K562 (cell line): ENCODE data around the gene CACNA1A.

Source experiments
- CTCF ChIP-seq, 3 experiments: IDR thresholded peaks in 2 of 3; conservative IDR thresholded peaks in 1 of 3; 2 replicates each; pipeline ENCODE4 v1.5.1; 2011 to 2012; ENCODE audit warnings: low read length in 3 of 3, mild to moderate bottlenecking in 3 of 3, control low read depth in 2 of 3, improper control_type of control experiment in 1 of 3, inconsistent platforms in 1 of 3, low read depth in 1 of 3, mixed read lengths in 1 of 3, moderate library complexity in 1 of 3; ENCODE audit not compliant: insufficient read depth in 2 of 3
- FOXJ3 ChIP-seq: sonication (generic); formaldehyde crosslinking; IDR thresholded peaks from 2 replicates; pipeline ENCODE4 v1.4.0; 2020; ENCODE audit warnings: mild to moderate bottlenecking, missing genetic modification reagents
- ILF3 ChIP-seq: fragments of 450-650 bp; IDR thresholded peaks from 2 replicates; pipeline ENCODE4 v1.6.1; 2018; ENCODE audit warnings: antibody characterized with exemption, mild to moderate bottlenecking, moderate library complexity, borderline replicate concordance
- MTA3 ChIP-seq: fragments of 450-650 bp; formaldehyde crosslinking; IDR thresholded peaks from 2 replicates; pipeline ENCODE4 v1.6.1; 2017; ENCODE audit warnings: mild to moderate bottlenecking, borderline replicate concordance
- NFYB ChIP-seq: IDR thresholded peaks from 2 replicates; pipeline ENCODE4 v1.6.1; 2011; ENCODE audit warnings: mild to moderate bottlenecking, moderate library complexity; ENCODE audit not compliant: insufficient read length; ENCODE audit errors: extremely low read depth
- NR3C1 ChIP-seq: sonication (generic); formaldehyde crosslinking; IDR thresholded peaks from 2 replicates; pipeline ENCODE4 v1.8.1; 2022; ENCODE audit warnings: missing genetic modification reagents
- POLR2A ChIP-seq: fragments of 450-650 bp; conservative IDR thresholded peaks from 2 replicates; pipeline ENCODE4 v1.6.1; 2016
- SAFB ChIP-seq: fragments of 200-400 bp; formaldehyde crosslinking; IDR thresholded peaks from 2 replicates; pipeline ENCODE4 v1.6.1; 2017; ENCODE audit warnings: low read depth, low read length, borderline replicate concordance
- ZNF639 ChIP-seq, 2 experiments: fragments of 200-800 bp in 1 of 2; sonication (Bioruptor generic) in 1 of 2; sonication (generic) in 1 of 2; formaldehyde crosslinking in 1 of 2; IDR thresholded peaks in 1 of 2; conservative IDR thresholded peaks in 1 of 2; 2 replicates each; pipeline versions ENCODE4 v1.5.0 to v1.6.1; 2016 to 2020; ENCODE audit warnings: missing compliant biosample characterization in 1 of 2, missing genetic modification characterization in 1 of 2, missing genetic modification reagents in 1 of 2
- TF ChIP-seq, protein P1 (sequence below): sonication (generic); formaldehyde crosslinking; IDR thresholded peaks from 2 replicates; pipeline ENCODE4 v1.8.1; 2023; ENCODE audit warnings: mild to moderate bottlenecking, missing genetic modification reagents

GRCh38 chr19:13267889-13268288 is 238.4 kb downstream of the CACNA1A start:
- TF ChIP-seq CTCF (IDR thresholded peaks at IDR 0.05 in 2 of 3, conservative IDR thresholded peaks at IDR 0.05 in 1 of 3; ENCODE audit: insufficient read depth in 2 of 3, low read depth in 1 of 3, low read length in 3 of 3) (no peak), FOXJ3 (CRISPR knock-in tag) (no peak), POLR2A (no peak), NR3C1 (CRISPR knock-in tag) (no peak), NFYB (no peak), SAFB (no peak), MTA3 (no peak), ZNF639 (CRISPR knock-in tag; conservative IDR thresholded peaks at IDR 0.05 in 1 of 2, IDR thresholded peaks at IDR 0.05 in 1 of 2) (no peak), ILF3 (no peak)
- TF ChIP-seq, protein P1, sequence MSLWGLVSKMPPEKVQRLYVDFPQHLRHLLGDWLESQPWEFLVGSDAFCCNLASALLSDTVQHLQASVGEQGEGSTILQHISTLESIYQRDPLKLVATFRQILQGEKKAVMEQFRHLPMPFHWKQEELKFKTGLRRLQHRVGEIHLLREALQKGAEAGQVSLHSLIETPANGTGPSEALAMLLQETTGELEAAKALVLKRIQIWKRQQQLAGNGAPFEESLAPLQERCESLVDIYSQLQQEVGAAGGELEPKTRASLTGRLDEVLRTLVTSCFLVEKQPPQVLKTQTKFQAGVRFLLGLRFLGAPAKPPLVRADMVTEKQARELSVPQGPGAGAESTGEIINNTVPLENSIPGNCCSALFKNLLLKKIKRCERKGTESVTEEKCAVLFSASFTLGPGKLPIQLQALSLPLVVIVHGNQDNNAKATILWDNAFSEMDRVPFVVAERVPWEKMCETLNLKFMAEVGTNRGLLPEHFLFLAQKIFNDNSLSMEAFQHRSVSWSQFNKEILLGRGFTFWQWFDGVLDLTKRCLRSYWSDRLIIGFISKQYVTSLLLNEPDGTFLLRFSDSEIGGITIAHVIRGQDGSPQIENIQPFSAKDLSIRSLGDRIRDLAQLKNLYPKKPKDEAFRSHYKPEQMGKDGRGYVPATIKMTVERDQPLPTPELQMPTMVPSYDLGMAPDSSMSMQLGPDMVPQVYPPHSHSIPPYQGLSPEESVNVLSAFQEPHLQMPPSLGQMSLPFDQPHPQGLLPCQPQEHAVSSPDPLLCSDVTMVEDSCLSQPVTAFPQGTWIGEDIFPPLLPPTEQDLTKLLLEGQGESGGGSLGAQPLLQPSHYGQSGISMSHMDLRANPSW (CRISPR knock-in tag) = no peak
